K562 (cell line): Measurements from ENCODE around the gene CALHM1. TPM values are rescaled to one million over a fixed set of nuclear protein-coding genes. Genes with fewer than 3 reads are reported as not detected.

ENCODE experiments used
- CHD1 ChIP-seq: fragments of 200-600 bp; sonication (generic); IDR thresholded peaks from one replicate; pipeline ENCODE4 v1.6.1; 2012; ENCODE audit warnings: mild to moderate bottlenecking, moderate library complexity, low read length, inconsistent platforms
- HDAC2 ChIP-seq: fragments of 450-650 bp; IDR thresholded peaks from 2 replicates; pipeline ENCODE4 v1.6.1; 2016; ENCODE audit warnings: mild to moderate bottlenecking
- HMG20B ChIP-seq: fragments of 250-450 bp; sonication (Bioruptor Pico); IDR thresholded peaks from 2 replicates; pipeline ENCODE4 v1.5.0; 2021; ENCODE audit warnings: mild to moderate bottlenecking
- RNF219 ChIP-seq: fragments of 250-450 bp; sonication (Bioruptor Pico); IDR thresholded peaks from 2 replicates; pipeline ENCODE4 v1.5.0; 2022; ENCODE audit warnings: mild to moderate bottlenecking
- SAFB2 ChIP-seq: fragments of 200-400 bp; formaldehyde crosslinking; IDR thresholded peaks from 2 replicates; pipeline ENCODE4 v1.6.1; 2018; ENCODE audit warnings: borderline replicate concordance, low read length, low read depth, moderate library complexity; ENCODE audit not compliant: severe bottlenecking
- SIN3B ChIP-seq: fragments of 450-650 bp; IDR thresholded peaks from 2 replicates; pipeline ENCODE4 v1.6.1; 2017; ENCODE audit warnings: low read depth, mild to moderate bottlenecking, moderate library complexity
- SUPT5H ChIP-seq: fragments of 450-650 bp; IDR thresholded peaks from 2 replicates; pipeline ENCODE4 v1.6.1; 2016
- ZBTB33 ChIP-seq: sonication (generic); formaldehyde crosslinking; IDR thresholded peaks from 2 replicates; pipeline ENCODE4 v1.8.1; 2023; ENCODE audit warnings: mild to moderate bottlenecking, missing genetic modification reagents
- ZNF407 ChIP-seq: fragments of 450-650 bp; IDR thresholded peaks from 2 replicates; pipeline ENCODE4 v1.6.1; 2016; ENCODE audit warnings: low read depth
- polyA plus RNA-seq, 8 experiments: library from polyadenylated mRNA; depleted of rRNA in 4 of 8; stranded (reverse) in 5 of 8; unstranded in 3 of 8; fragments of >200 nt; fragmentation: Nextera tagmentation in 2 of 8; fragmentation: Illumina TruSeq in 1 of 8; extraction: Ambion mirVana in 2 of 8; extraction: Trizol in 1 of 8; gene quantifications; 2 replicates each; pipeline versions ENCODE4 v1.2.1 to v1.2.3, GENCODE V29; 2011 to 2014; ENCODE audit warnings: inconsistent platforms in 1 of 8, missing spikeins in 1 of 8
- total RNA-seq, 7 experiments: library from RNA; depleted of rRNA in 6 of 7; stranded (reverse); fragments of >200 nt in 6 of 7; fragmentation: Illumina TruSeq in 2 of 7; extraction: Trizol in 2 of 7; gene quantifications; 2 replicates each; pipeline versions ENCODE4 v1.2.1 to v1.2.3, GENCODE V29; 2011 to 2021; ENCODE audit warnings: low replicate concordance in 1 of 7

CALHM1 gene
- total and polyA plus RNA-seq, 9 of the 15 experiments (the other 6 are each of a cell fraction or from before 2014, with no cell fraction given): 0.03 TPM; not detected in 8

DNA sequence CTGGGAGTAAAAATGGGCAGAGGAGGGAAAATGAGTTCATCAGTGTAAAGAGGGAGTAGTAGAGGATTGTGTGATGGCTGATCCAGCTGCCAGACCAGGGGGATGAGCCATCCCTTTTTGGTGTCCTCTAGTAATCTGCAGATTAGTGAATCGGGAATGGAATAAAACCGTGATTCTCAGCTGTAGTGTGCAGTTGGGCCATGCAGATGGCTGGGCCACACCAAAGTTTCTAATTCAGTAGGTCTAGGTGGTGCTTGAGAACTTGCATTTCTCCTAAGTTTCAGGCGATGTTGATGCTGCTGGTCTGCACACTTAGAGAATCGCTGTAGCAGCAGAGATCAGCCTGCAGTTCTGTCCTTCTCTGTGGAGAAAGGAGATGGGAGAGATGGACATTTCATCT lies 39.6 kb downstream of the CALHM1 start (continued):
- TF ChIP-seq ZBTB33 (CRISPR knock-in tag) (no peak), CHD1 (no peak), RNF219 (CRISPR knock-in tag) (no peak), HDAC2 (no peak), SUPT5H (no peak), SAFB2 (no peak), ZNF407 (no peak), SIN3B (no peak), HMG20B (CRISPR knock-in tag) (no peak)
